HG02798 (cell line): ENCODE measurements around the gene AKAP13.
"Not testable (repeated sequence)": the region's sequence is repeated elsewhere in the genome, so short reads cannot be mapped to it uniquely, and the experiment has no call there.

Source experiments
- ATAC-seq: cut with Tn5 transposase; IDR thresholded peaks from one replicate; pipeline ENCODE4 v1.9.1; 2021; ENCODE audit warnings: mild to moderate bottlenecking; ENCODE audit not compliant: unreplicated experiment, poor library complexity

Gene AKAP13

GRCh38 chr15:85520650-85521049 is 140.2 kb downstream of the AKAP13 start:
- ATAC-seq: no peak

- no peak for ATAC-seq
These were observed 143.1 kb downstream of the AKAP13 start for GRCh38 chr15:85523530-85523929.

- ATAC-seq: no peak
These were observed 145.4 kb downstream of the AKAP13 start for GRCh38 chr15:85525755-85526154.

GRCh38 chr15:85527895-85528294 is 147.5 kb downstream of the AKAP13 start:
- ATAC-seq: no peak

- ATAC-seq: no peak
These were observed 149.7 kb downstream of the AKAP13 start for GRCh38 chr15:85530079-85530478.

GRCh38 chr15:85531083-85531482 is 150.7 kb downstream of the AKAP13 start:
- ATAC-seq: no peak

- ATAC-seq: no peak
These were observed 152.3 kb downstream of the AKAP13 start for GRCh38 chr15:85532689-85533088.

GRCh38 chr15:85534031-85534430 is 153.6 kb downstream of the AKAP13 start:
- ATAC-seq: peak; percentile 90

GRCh38 chr15:85535533-85536330 is 155.3 kb downstream of the AKAP13 start:
- ATAC-seq: not testable (repeated sequence)

GRCh38 chr15:85536341-85536740 is 155.9 kb downstream of the AKAP13 start:
- ATAC-seq: no peak

GRCh38 chr15:85539491-85539890 is 159.1 kb downstream of the AKAP13 start:
- ATAC-seq: no peak

GRCh38 chr15:85540085-85540797 is 159.8 kb downstream of the AKAP13 start:
- ATAC-seq: no peak

GRCh38 chr15:85541744-85542143 is 161.3 kb downstream of the AKAP13 start:
- ATAC-seq: no peak

- no peak for ATAC-seq
These were observed 162.1 kb downstream of the AKAP13 start for GRCh38 chr15:85542488-85542887.

GRCh38 chr15:85542895-85543331 is 162.5 kb downstream of the AKAP13 start:
- no peak for ATAC-seq

GRCh38 chr15:85543741-85544155 is 163.3 kb downstream of the AKAP13 start:
- no peak for ATAC-seq

- no peak for ATAC-seq
These were observed 164.8 kb downstream of the AKAP13 start for GRCh38 chr15:85545185-85545584.

- no peak for ATAC-seq
These were observed 165.3 kb downstream of the AKAP13 start for GRCh38 chr15:85545752-85546151.

- ATAC-seq: no peak
These were observed 167.0 kb downstream of the AKAP13 start for GRCh38 chr15:85547386-85547785.

- no peak for ATAC-seq
These were observed 169.9 kb downstream of the AKAP13 start for GRCh38 chr15:85550283-85550682.

GRCh38 chr15:85551221-85551832 is 170.9 kb downstream of the AKAP13 start:
- ATAC-seq: no peak
